GM12875 (cell line): Measurements from ENCODE around the gene CLECL1.
"Not testable (repeated sequence)": the region's sequence is repeated elsewhere in the genome, so short reads cannot be mapped to it uniquely, and the experiment has no call there.

Source experiments
- H3K4me3 ChIP-seq: one replicate; pipeline ENCODE4 v1.5.1; 2011; ENCODE audit warnings: low read depth, low read length, control low read depth
- CTCF ChIP-seq: IDR thresholded peaks from 2 replicates; pipeline ENCODE4 v1.5.1; 2011; ENCODE audit warnings: low read depth, mild to moderate bottlenecking, control low read depth, inconsistent platforms, low read length, moderate library complexity, borderline replicate concordance; ENCODE audit not compliant: insufficient read depth

The CLECL1 gene

GRCh38 chr12:9719790-9720189 is 13.1 kb downstream of the CLECL1 start:
- no peak for TF ChIP-seq CTCF
- no peak overlapping the region for H3K4me3 ChIP-seq

GRCh38 chr12:9718968-9719367 is 13.9 kb downstream of the CLECL1 start:
- H3K4me3 ChIP-seq = no peak overlapping the region
- TF ChIP-seq CTCF = no peak

- no peak overlapping the region for H3K4me3 ChIP-seq
- no peak for TF ChIP-seq CTCF
Measured at GRCh38 chr12:9717070-9717925, 15.6 kb downstream of the CLECL1 start.

GRCh38 chr12:9713032-9713558 is 19.8 kb downstream of the CLECL1 start:
- H3K4me3 ChIP-seq = not testable (repeated sequence)

GRCh38 chr12:9711664-9712063 is 21.2 kb downstream of the CLECL1 start:
- no peak for TF ChIP-seq CTCF
- no peak overlapping the region for H3K4me3 ChIP-seq

- no peak for TF ChIP-seq CTCF
- no peak overlapping the region for H3K4me3 ChIP-seq
Measured at GRCh38 chr12:9710584-9711375, 22.1 kb downstream of the CLECL1 start.

GRCh38 chr12:9708853-9709252 is 24.0 kb downstream of the CLECL1 start:
- no peak for TF ChIP-seq CTCF
- H3K4me3 ChIP-seq = no peak overlapping the region
